HepG2 (cell line): ENCODE measurements around the gene MRPL10. TPM values are rescaled to one million over a fixed set of nuclear protein-coding genes. Genes with fewer than 3 reads are reported as not detected.

ENCODE experiments used
- AKNA ChIP-seq: sonication (generic); formaldehyde crosslinking; IDR thresholded peaks from 2 replicates; pipeline ENCODE4 v1.4.0; 2020; ENCODE audit warnings: missing genetic modification reagents, borderline replicate concordance
- BORCS8-MEF2B ChIP-seq: sonication (generic); formaldehyde crosslinking; IDR thresholded peaks from 2 replicates; pipeline ENCODE4 v1.8.0; 2022; ENCODE audit warnings: mild to moderate bottlenecking, missing genetic modification reagents
- CENPT ChIP-seq: sonication (generic); formaldehyde crosslinking; IDR thresholded peaks from 2 replicates; pipeline ENCODE4 v1.8.0; 2022; ENCODE audit warnings: low read depth, mild to moderate bottlenecking, moderate library complexity, missing genetic modification reagents
- CREB1 ChIP-seq, 2 experiments: fragments of 450-650 bp in 1 of 2; IDR thresholded peaks; 2 replicates each; pipeline ENCODE4 v1.6.1; 2016 to 2017; ENCODE audit warnings: control low read depth in 1 of 2, mild to moderate bottlenecking in 1 of 2, missing compliant biosample characterization in 1 of 2, missing genetic modification characterization in 1 of 2
- HIC2 ChIP-seq: sonication (generic); formaldehyde crosslinking; IDR thresholded peaks from 2 replicates; pipeline ENCODE4 v1.9.0; 2022; ENCODE audit warnings: low read depth, missing genetic modification reagents
- KLF6 ChIP-seq: IDR thresholded peaks from 2 replicates; pipeline ENCODE4 v1.8.0; 2016; ENCODE audit warnings: missing biosample characterization, missing genetic modification reagents
- MBD4 ChIP-seq: IDR thresholded peaks from 2 replicates; pipeline ENCODE4 v1.6.1; 2012; ENCODE audit warnings: low read length, inconsistent platforms, borderline replicate concordance
- NFATC3 ChIP-seq: sonication (generic); formaldehyde crosslinking; IDR thresholded peaks from 2 replicates; pipeline ENCODE4 v1.5.1; 2020; ENCODE audit warnings: mild to moderate bottlenecking, missing genetic modification reagents
- NFKBIZ ChIP-seq: IDR thresholded peaks from 2 replicates; pipeline ENCODE4 v1.6.1; 2018; ENCODE audit warnings: missing genetic modification reagents, missing compliant biosample characterization
- PRDM10 ChIP-seq: sonication (generic); formaldehyde crosslinking; IDR thresholded peaks from 2 replicates; pipeline ENCODE4 v1.4.0; 2020; ENCODE audit warnings: low read depth, missing genetic modification reagents
- RNF2 ChIP-seq: fragments of 450-650 bp; conservative IDR thresholded peaks from 2 replicates; pipeline ENCODE4 v1.6.1; 2016; ENCODE audit warnings: low read depth
- TIGD3 ChIP-seq: sonication (generic); formaldehyde crosslinking; IDR thresholded peaks from 2 replicates; pipeline ENCODE4 v1.5.1; 2020; ENCODE audit warnings: mild to moderate bottlenecking, missing genetic modification reagents, borderline replicate concordance
- ZNF296 ChIP-seq: sonication (generic); formaldehyde crosslinking; conservative IDR thresholded peaks from 2 replicates; pipeline ENCODE4 v1.5.0; 2020; ENCODE audit warnings: mild to moderate bottlenecking, missing genetic modification reagents
- ZNF703 ChIP-seq: sonication (generic); formaldehyde crosslinking; IDR thresholded peaks from 2 replicates; pipeline ENCODE4 v1.5.1; 2020; ENCODE audit warnings: missing genetic modification reagents, mild to moderate bottlenecking, moderate library complexity, borderline replicate concordance
- ZNF709 ChIP-seq: sonication (generic); formaldehyde crosslinking; IDR thresholded peaks from 2 replicates; pipeline ENCODE4 v1.5.0; 2020; ENCODE audit warnings: mild to moderate bottlenecking, missing genetic modification reagents
- ZNF768 ChIP-seq: sonication (generic); formaldehyde crosslinking; IDR thresholded peaks from 2 replicates; pipeline ENCODE4 v1.4.0; 2020; ENCODE audit warnings: missing genetic modification reagents
- polyA plus RNA-seq, 8 experiments: library from polyadenylated mRNA; depleted of rRNA in 3 of 8; stranded (reverse) in 7 of 8; unstranded in 1 of 8; fragments of >200 nt; fragmentation: Illumina TruSeq in 4 of 8; extraction: Trizol in 4 of 8; gene quantifications; 2 replicates each; pipeline versions ENCODE4 v1.2.1 to v1.2.3, GENCODE V29; 2011 to 2016; ENCODE audit warnings: low read depth in 4 of 8, missing spikeins in 1 of 8, mixed read lengths in 1 of 8; ENCODE audit not compliant: insufficient read depth in 1 of 8
- total RNA-seq, 5 experiments: library from RNA; depleted of rRNA; stranded (reverse); fragments of >200 nt; fragmentation: Illumina TruSeq; extraction: Trizol; gene quantifications; 2 replicates each; pipeline ENCODE4 v1.2.3, GENCODE V29; 2016; ENCODE audit warnings: low read depth in 1 of 5

Gene MRPL10
- total and polyA plus RNA-seq, 2 of the 13 experiments (the other 11 are each of a cell fraction or from before 2014, with no cell fraction given), result 56.7 to 149 TPM

GRCh38 chr17:47850692-47851573, 19.6 kb upstream of the MRPL10 start, which contains the start of gene SP6 (continued):
- TF ChIP-seq PRDM10 (CRISPR knock-in tag) (no peak), HIC2 (CRISPR knock-in tag) (peak; percentile 54; the same call in 1 of the 2 replicates), ZNF709 (peak; percentile 40; the same call in 1 of the 2 replicates), AKNA (no peak), ZNF296 (CRISPR knock-in tag) (no peak), ZNF768 (peak; percentile 49; the same call in 1 of the 2 replicates), KLF6 (CRISPR knock-in tag) (peak; percentile 89), CENPT (CRISPR knock-in tag) (0 out of 2 replicates have a peak, but pooled peaks have one; percentile 60), TIGD3 (CRISPR knock-in tag) (no peak), RNF2 (peak; percentile 80), BORCS8-MEF2B (CRISPR knock-in tag) (peak; percentile 42; the same call in 1 of the 2 replicates), ZNF703 (no peak), NFATC3 (CRISPR knock-in tag) (no peak), NFKBIZ (CRISPR knock-in tag) (0 out of 2 replicates have a peak, but pooled peaks have one; percentile 41), MBD4 (no peak), CREB1 (IDR thresholded peaks at IDR 0.05) (no peak), CREB1 (CRISPR knock-in tag; IDR thresholded peaks at IDR 0.05) (no peak)
